Measurements from ENCODE around the gene CYP27C1.
"Not testable (repeated sequence)": the region's sequence is repeated elsewhere in the genome, so short reads cannot be mapped to it uniquely, and the experiment has no call there.

Gene CYP27C1

DNA sequence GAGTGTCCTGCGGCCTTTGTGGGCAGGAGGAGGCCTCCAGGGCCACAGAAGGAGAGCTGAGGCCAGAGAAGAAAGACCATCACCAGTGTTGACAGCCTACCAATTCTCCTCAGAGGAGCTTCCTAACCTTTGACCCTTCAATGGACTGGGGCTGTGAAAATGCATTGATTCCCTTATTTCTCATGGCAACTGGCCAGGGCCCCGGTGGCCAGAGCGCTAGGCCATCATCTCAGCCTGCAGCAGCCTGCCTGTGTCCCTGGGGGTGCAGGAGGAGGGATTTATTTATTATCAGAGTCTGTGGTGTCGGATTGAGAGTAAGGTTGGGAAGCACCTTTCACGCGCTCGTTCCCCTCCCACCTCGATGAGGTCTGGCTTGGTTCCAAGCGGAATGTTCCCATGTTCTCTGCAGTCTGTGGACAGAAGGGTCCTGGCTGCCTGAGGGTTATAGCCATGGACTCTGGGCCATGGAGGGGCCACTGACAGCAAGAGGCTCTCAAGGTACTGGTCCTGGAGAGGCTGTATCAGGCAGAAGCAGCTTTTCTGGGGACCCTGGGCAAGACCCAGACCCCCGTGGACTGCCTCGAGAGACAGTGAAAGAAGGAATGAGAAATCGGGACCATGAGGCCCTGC, 53.8 kb downstream of the CYP27C1 start:
- Histone ChIP-seq H3K27ac (ENCODE audit: low read length) (no peak overlapping the region), H3K4me3 (ENCODE audit: low read length in 2 of 2) (no peak overlapping the region), H3K9ac (ENCODE audit: low read length in 2 of 2) (no peak overlapping the region), H3K27me3 (ENCODE audit: control insufficient read depth in 1 of 2, insufficient read depth in 2 of 2, low read length in 2 of 2) (no peaks in the 10 kb centered on the region), H3K36me3 (ENCODE audit: control insufficient read depth in 2 of 2, insufficient read depth in 2 of 2, low read length in 2 of 2) (no peaks in the 10 kb centered on the region), H3K4me1 (ENCODE audit: control insufficient read depth, insufficient read depth, low read length) (no peaks in the 10 kb centered on the region), H3K9me3 (ENCODE audit: control insufficient read depth in 2 of 2, low read length in 2 of 2) (no peaks in the 10 kb centered on the region)

DNA sequence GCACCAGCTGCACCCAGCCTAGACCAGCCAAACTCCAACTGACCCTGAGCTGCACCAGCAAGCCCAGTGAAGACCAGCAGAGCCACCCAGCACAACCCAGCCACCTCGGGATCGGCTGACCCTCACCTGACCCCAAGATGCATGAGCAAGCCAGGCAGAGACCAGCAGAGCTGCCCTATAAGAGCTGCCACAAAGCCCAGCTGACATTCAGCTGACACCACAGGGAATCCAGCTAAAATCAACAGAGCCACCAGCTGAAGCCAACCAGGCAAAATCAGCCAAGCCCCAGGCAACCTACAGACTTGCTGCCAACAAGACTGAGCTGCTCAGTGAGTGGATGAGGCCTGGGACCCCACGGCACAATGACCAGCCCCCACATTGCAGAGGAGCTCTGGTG, 54.6 kb downstream of the CYP27C1 start:
- H3K36me3 ChIP-seq (ENCODE audit: control insufficient read depth in 2 of 2, insufficient read depth in 2 of 2, low read length in 2 of 2) = no peaks in the 10 kb centered on the region
- no peaks in the 10 kb centered on the region for H3K4me1 ChIP-seq (ENCODE audit: control insufficient read depth, insufficient read depth, low read length)
- no peak overlapping the region for H3K27ac ChIP-seq (ENCODE audit: low read length)
- H3K4me3 ChIP-seq (ENCODE audit: low read length in 2 of 2) = no peak overlapping the region
- H3K27me3 ChIP-seq (ENCODE audit: control insufficient read depth in 1 of 2, insufficient read depth in 2 of 2, low read length in 2 of 2) = no peaks in the 10 kb centered on the region
- no peak overlapping the region for H3K9ac ChIP-seq (ENCODE audit: low read length in 2 of 2)
- H3K9me3 ChIP-seq (ENCODE audit: control insufficient read depth in 2 of 2, low read length in 2 of 2) = no peaks in the 10 kb centered on the region

DNA sequence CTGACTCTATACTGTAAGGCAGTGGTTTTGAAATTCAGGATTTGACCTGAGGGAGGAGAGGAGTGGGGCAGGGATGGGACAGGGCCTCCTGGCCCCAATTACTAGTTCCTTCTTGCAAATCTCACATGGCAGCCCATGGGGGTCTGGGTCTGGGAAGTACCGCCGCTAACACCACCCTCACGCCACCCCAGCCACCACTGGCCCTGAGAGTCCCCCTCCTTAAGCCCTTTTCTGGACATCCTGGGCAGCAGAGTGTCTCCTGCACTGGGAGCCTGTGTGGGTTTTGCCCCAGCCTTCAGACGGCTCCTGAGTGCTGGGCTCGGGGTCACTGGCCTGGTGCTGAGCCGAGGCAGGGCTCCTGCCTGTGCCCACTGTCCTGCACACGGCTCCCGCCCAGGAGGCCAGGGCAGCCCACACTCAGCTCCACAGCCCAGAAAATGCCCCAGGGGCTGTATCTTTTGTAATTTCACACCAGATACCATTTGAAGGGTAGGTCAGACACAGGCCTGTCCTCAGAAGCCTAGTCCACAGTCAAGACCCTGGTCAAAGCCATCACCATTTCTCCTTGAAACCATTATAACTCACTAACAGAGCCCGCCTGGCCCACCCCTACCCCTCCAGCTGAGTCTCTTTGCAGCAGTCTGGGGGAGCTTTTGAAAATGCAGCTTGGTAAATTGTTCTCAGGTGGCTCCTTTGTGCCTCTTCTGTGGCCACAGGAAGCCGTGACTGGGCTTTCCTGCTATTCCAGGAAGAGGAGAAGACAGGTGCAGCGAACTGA, 55.1 kb downstream of the CYP27C1 start:
- Histone ChIP-seq H3K27me3 (ENCODE audit: control insufficient read depth in 1 of 2, insufficient read depth in 2 of 2, low read length in 2 of 2) (no peaks in the 10 kb centered on the region), H3K4me1 (ENCODE audit: control insufficient read depth, insufficient read depth, low read length) (no peaks in the 10 kb centered on the region), H3K36me3 (ENCODE audit: control insufficient read depth in 2 of 2, insufficient read depth in 2 of 2, low read length in 2 of 2) (no peaks in the 10 kb centered on the region), H3K4me3 (ENCODE audit: low read length in 2 of 2) (no peak overlapping the region), H3K9ac (ENCODE audit: low read length in 2 of 2) (no peak overlapping the region), H3K27ac (ENCODE audit: low read length) (no peak overlapping the region), H3K9me3 (ENCODE audit: control insufficient read depth in 2 of 2, low read length in 2 of 2) (no peaks in the 10 kb centered on the region)

DNA sequence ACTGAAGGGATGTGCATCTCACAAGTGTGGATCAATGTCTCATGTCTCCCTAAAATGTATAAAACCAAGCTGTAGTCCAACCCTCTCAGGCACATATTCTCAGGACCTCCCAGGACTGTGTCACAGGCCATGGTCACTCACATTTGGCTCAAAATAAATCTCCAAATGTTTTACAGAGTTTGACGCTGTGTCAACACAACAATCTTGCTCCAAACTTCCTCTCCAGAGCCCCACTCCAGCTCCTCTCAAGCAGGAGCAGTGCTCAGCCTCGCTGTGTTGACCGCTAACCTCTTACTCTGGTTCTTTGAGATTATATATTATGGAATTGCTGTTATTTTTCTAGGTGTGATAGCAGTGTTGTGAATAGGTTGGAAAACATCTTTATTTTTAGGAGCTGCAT, 56.2 kb downstream of the CYP27C1 start:
- Histone ChIP-seq H3K9ac (ENCODE audit: low read length in 2 of 2) (no peak overlapping the region), H3K4me1 (ENCODE audit: control insufficient read depth, insufficient read depth, low read length) (no peaks in the 10 kb centered on the region), H3K27ac (ENCODE audit: low read length) (no peak overlapping the region), H3K4me3 (ENCODE audit: low read length in 2 of 2) (no peak overlapping the region), H3K36me3 (ENCODE audit: control insufficient read depth in 2 of 2, insufficient read depth in 2 of 2, low read length in 2 of 2) (no peaks in the 10 kb centered on the region), H3K9me3 (ENCODE audit: control insufficient read depth in 2 of 2, low read length in 2 of 2) (no peaks in the 10 kb centered on the region), H3K27me3 (ENCODE audit: control insufficient read depth in 1 of 2, insufficient read depth in 2 of 2, low read length in 2 of 2) (no peaks in the 10 kb centered on the region)

DNA sequence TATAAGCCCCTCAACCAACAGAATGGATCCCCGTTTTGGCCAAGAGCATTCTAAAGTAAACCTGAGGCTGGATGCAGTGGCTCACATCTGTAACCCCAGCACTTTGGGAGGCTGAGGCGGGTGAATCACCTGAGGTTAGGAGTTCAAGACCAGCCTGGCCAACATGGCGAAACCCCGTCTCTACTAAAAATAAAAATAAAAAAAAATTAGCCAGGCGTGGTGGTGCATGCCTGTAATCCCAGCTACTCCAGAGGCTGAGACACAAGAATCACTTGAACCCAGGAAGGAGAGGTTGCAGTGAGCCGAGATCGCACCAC, 57.1 kb downstream of the CYP27C1 start:
- H3K9me3 ChIP-seq (ENCODE audit: control insufficient read depth in 2 of 2, low read length in 2 of 2); H3K27ac ChIP-seq (ENCODE audit: low read length); H3K4me3 ChIP-seq (ENCODE audit: low read length in 2 of 2); H3K4me1 ChIP-seq (ENCODE audit: control insufficient read depth, insufficient read depth, low read length); H3K27me3 ChIP-seq (ENCODE audit: control insufficient read depth in 1 of 2, insufficient read depth in 2 of 2, low read length in 2 of 2); H3K9ac ChIP-seq (ENCODE audit: low read length in 2 of 2); H3K36me3 ChIP-seq (ENCODE audit: control insufficient read depth in 2 of 2, insufficient read depth in 2 of 2, low read length in 2 of 2): not testable (repeated sequence)

DNA sequence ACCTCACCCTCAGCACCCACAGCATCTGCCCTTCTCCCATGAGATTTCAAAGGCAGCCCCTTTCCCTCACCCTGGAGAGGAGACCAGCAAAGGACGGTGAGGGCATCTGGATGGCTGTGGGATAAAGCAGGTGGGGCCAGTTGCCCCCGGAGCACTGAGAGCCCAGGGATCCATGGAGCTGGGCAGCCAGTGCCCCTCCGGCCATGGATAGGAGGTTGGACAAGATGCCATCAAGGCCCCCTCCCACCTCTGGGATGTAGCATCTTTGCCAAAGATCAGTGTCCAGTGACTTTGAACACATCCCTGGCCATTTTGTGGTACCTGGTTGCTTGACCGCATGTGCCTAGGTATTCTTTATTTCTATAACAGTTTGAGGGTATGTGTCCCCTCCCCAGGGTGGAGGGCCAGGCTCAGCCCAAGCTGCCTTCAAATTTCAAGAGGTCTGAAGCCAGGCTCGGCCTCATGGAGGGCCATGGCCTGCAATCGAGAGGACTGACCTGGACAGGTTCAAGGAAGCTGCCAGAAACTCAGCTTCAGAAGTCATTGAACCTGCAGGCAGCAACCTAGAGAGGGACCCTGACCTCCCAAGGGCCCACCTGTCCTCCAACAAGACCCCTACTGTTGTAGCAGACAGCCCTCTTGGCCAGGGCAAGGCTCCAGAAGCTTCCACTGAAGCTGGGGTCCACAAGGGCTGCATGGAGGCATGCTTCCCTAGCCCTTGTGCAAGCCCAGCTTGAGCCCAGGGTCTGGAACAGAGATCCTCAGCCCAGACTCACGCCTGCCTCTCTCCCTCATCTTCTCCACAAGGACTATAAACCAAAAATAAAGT, 57.6 kb downstream of the CYP27C1 start:
- Histone ChIP-seq H3K9me3 (ENCODE audit: control insufficient read depth in 2 of 2, low read length in 2 of 2) (no peaks in the 10 kb centered on the region), H3K4me3 (ENCODE audit: low read length in 2 of 2) (no peak overlapping the region), H3K4me1 (ENCODE audit: control insufficient read depth, insufficient read depth, low read length) (no peaks in the 10 kb centered on the region), H3K27me3 (ENCODE audit: control insufficient read depth in 1 of 2, insufficient read depth in 2 of 2, low read length in 2 of 2) (no peaks in the 10 kb centered on the region), H3K9ac (ENCODE audit: low read length in 2 of 2) (no peak overlapping the region), H3K27ac (ENCODE audit: low read length) (no peak overlapping the region), H3K36me3 (ENCODE audit: control insufficient read depth in 2 of 2, insufficient read depth in 2 of 2, low read length in 2 of 2) (no peaks in the 10 kb centered on the region)

DNA sequence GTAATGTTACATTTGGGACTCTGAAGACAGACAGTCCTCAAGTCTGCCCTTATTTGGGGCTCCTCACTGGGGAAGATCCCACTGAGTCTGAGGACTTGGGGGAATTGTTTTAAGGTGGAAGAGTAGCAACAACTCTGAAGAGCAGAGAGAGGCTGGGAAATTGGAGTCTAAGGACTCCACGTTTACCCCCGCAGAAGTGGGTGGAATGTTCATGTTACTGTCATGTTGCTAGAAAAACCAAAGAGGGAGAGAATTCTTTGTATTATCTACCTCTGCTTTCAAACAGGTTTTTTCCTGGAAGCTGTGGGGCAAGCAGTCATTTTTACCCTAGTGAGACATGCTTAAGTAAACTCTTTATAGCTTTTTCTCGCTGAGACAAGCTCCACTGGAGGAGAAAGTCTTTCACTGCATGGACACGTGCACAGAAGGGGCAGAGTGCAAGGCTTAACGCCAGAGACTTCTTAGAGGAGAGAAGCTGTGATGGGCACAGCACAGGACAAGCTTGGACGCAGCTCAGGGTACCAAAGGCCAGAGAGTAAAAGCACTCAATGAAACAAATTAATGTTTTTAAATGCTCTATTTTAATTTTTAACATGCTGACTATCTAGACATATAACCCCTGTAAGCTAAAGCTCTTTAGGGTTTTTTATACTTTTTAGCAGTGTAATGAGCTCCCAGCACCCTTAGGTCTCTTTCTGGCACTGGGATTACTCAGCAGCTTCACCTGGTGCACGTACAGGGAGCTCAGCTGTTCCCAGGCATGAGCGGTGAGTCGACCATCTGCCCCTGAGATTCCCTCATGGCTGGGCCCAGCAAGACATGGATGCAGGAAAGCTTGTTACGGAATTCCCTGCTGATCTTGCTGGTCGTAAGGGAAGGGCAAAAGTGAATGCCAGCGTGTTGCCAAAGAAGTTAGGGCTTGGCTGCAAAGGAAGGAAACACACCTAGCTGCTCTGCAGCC, 58.6 kb downstream of the CYP27C1 start:
- Histone ChIP-seq H3K4me3 (ENCODE audit: low read length in 2 of 2) (no peak overlapping the region), H3K27ac (ENCODE audit: low read length) (no peak overlapping the region), H3K27me3 (ENCODE audit: control insufficient read depth in 1 of 2, insufficient read depth in 2 of 2, low read length in 2 of 2) (no peaks in the 10 kb centered on the region), H3K36me3 (ENCODE audit: control insufficient read depth in 2 of 2, insufficient read depth in 2 of 2, low read length in 2 of 2) (no peaks in the 10 kb centered on the region), H3K9me3 (ENCODE audit: control insufficient read depth in 2 of 2, low read length in 2 of 2) (no peaks in the 10 kb centered on the region), H3K4me1 (ENCODE audit: control insufficient read depth, insufficient read depth, low read length) (no peaks in the 10 kb centered on the region), H3K9ac (ENCODE audit: low read length in 2 of 2) (no peak overlapping the region)

DNA sequence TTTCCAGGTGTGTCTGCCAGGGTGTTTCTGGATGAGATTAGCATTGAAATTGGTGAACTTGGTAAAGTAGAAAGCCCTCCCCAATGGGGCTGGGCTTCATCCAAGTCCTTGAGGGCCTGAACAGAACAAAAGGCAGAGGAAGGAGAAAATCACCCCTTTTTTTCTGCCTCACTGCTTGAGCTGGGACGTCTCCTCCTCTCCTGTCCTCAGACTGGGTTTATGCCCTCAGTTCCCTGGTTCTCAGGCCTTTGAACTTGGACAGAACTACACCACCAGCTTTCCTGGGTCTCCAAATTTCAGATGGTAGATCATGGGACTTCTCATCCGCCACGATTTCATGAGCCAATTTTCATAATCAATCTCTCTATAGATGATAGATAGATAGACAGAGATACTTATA, 59.4 kb downstream of the CYP27C1 start:
- Histone ChIP-seq H3K27me3 (ENCODE audit: control insufficient read depth in 1 of 2, insufficient read depth in 2 of 2, low read length in 2 of 2) (no peaks in the 10 kb centered on the region), H3K4me1 (ENCODE audit: control insufficient read depth, insufficient read depth, low read length) (no peaks in the 10 kb centered on the region), H3K27ac (ENCODE audit: low read length) (no peak overlapping the region), H3K9ac (ENCODE audit: low read length in 2 of 2) (no peak overlapping the region), H3K9me3 (ENCODE audit: control insufficient read depth in 2 of 2, low read length in 2 of 2) (no peaks in the 10 kb centered on the region), H3K36me3 (ENCODE audit: control insufficient read depth in 2 of 2, insufficient read depth in 2 of 2, low read length in 2 of 2) (no peaks in the 10 kb centered on the region), H3K4me3 (ENCODE audit: low read length in 2 of 2) (no peak overlapping the region)

DNA sequence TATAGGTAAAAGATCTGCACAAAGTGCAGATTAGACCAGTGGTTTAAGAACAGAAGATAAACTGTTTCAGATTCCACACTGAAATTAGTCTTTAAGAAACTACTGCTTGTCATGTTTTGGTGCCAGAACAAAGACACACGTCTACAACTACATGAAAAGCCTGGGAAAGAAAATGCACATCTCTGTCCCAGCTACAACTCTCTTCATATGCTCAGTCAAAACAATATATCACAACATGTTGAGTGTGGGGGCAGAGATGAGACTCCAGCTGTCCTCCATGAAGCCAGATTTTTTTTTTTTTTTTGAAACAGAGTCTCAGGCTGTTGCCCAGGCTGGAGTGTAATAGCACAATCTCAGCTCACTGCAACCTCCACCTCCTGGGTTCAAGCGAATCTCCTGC, 60.6 kb downstream of the CYP27C1 start:
- no peak overlapping the region for H3K9ac ChIP-seq (ENCODE audit: low read length in 2 of 2)
- no peak overlapping the region for H3K4me3 ChIP-seq (ENCODE audit: low read length in 2 of 2)
- H3K9me3 ChIP-seq (ENCODE audit: control insufficient read depth in 2 of 2, low read length in 2 of 2) = no peaks in the 10 kb centered on the region

DNA sequence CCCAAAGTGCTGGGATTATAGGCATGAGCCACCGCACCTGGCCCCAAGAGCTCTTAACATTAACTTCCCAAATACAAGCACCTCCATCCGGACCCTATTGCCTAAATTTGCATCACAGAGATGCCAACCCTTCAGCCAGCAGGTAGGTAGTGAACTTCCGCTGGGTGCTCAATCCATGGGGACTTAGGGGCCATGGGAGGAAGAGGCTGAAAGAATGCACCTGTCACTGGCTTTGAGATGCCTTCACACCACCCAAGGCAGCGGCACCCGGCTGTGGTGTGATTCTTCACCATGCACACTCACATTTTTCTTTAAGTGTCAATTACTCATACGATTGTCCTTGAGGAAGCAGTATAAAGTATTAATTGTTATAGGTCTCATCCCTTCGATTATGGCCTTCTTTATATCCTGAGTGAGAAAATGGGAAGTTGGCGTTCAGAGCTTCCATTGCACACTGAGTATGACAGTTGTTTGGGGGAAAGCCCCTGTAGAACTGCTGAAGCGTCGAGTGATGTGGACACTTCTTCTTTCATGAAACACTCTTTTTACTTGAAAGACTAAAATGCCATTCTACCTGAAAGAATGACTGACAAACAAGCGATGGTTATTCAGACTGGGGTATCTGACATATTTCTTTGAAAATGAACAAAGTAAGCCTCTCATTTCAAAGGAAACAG, 61.3 kb downstream of the CYP27C1 start:
- Histone ChIP-seq H3K27me3 (ENCODE audit: control insufficient read depth in 1 of 2, insufficient read depth in 2 of 2, low read length in 2 of 2) (no peaks in the 10 kb centered on the region), H3K9me3 (ENCODE audit: control insufficient read depth in 2 of 2, low read length in 2 of 2) (no peaks in the 10 kb centered on the region), H3K4me1 (ENCODE audit: control insufficient read depth, insufficient read depth, low read length) (peaks cover 9% of the 10 kb centered on the region), H3K27ac (ENCODE audit: low read length) (no peak overlapping the region), H3K9ac (ENCODE audit: low read length in 2 of 2) (no peak overlapping the region), H3K4me3 (ENCODE audit: low read length in 2 of 2) (no peak overlapping the region), H3K36me3 (ENCODE audit: control insufficient read depth in 2 of 2, insufficient read depth in 2 of 2, low read length in 2 of 2) (no peaks in the 10 kb centered on the region)

More for the DNA sequence above, 60.6 kb downstream of the CYP27C1 start:
- no peak overlapping the region for H3K27ac ChIP-seq (ENCODE audit: low read length)
- peaks cover 4% of the 10 kb centered on the region for H3K4me1 ChIP-seq (ENCODE audit: control insufficient read depth, insufficient read depth, low read length)
- no peaks in the 10 kb centered on the region for H3K27me3 ChIP-seq (ENCODE audit: control insufficient read depth in 1 of 2, insufficient read depth in 2 of 2, low read length in 2 of 2)
- no peaks in the 10 kb centered on the region for H3K36me3 ChIP-seq (ENCODE audit: control insufficient read depth in 2 of 2, insufficient read depth in 2 of 2, low read length in 2 of 2)
